HCT116 (cell line): Measurements from ENCODE around the gene S100P. TPM values are rescaled to one million over a fixed set of nuclear protein-coding genes. Genes with fewer than 3 reads are reported as not detected.
"Not testable (repeated sequence)": the region's sequence is repeated elsewhere in the genome, so short reads cannot be mapped to it uniquely, and the experiment has no call there.

Experiments
- ATAC-seq: fragments of 200-7000 bp; cut with Tn5 transposase; 2 replicates; pipeline ENCODE4 v1.9.1; 2020; ENCODE audit warnings: mild to moderate bottlenecking, moderate library complexity
- BruUV-seq: library from RNA; stranded (reverse); fragments of 400-500 nt; replicated peaks from 2 replicates; lab custom pipeline; 2021; lab: Mats Ljungman, UMichigan
- CTCF ChIA-PET: fragments of 300-600 bp; sonication (Branson Sonifier 250); formaldehyde crosslinking; loops from one replicate; lab custom pipeline; 2021; ENCODE audit warnings: antibody characterized with exemption; lab: Charles Lee
- POLR2A ChIA-PET: fragments of 300-600, 350-600 bp; sonication (Branson Sonifier 250); formaldehyde crosslinking; loops from one replicate; lab custom pipeline; 2021; ENCODE audit warnings: antibody characterized with exemption; lab: Charles Lee
- RAD21 ChIA-PET, 2 experiments: fragments of 300-600 bp; sonication (Branson Sonifier 250); formaldehyde crosslinking; loops; one replicate each; lab custom pipeline; 2023; ENCODE audit warnings: low total read pairs in 2 of 2; ENCODE audit not compliant: uncharacterized antibody in 2 of 2, unreplicated experiment in 2 of 2, low non-redundant PET in 1 of 2; lab: Charles Lee
- DNase-seq: peaks from one replicate; pipeline ENCODE4 v3.0.0-alpha.2; 2010; ENCODE audit warnings: low read depth, low spot score
- H2AFZ ChIP-seq: fragments of 200-600 bp; shearing (Covaris generic), sonication (generic); 2 replicates; pipeline ENCODE4 v1.6.1; 2017; ENCODE audit warnings: low read depth, mixed run types, mixed read lengths, antibody characterized with exemption, low read length; ENCODE audit not compliant: poor library complexity, severe bottlenecking
- H3K27ac ChIP-seq: 2 replicates; pipeline ENCODE4 v1.5.1; 2012; ENCODE audit warnings: low read depth, low read length
- H3K27me3 ChIP-seq: fragments of 200-600 bp; sonication (generic); 2 replicates; pipeline ENCODE4 v1.6.1; 2016; ENCODE audit warnings: mixed run types, low read length, mixed read lengths; ENCODE audit not compliant: insufficient read depth
- H3K36me3 ChIP-seq, 2 experiments: fragments of 200-500 bp in 1 of 2; fragments of 200-600 bp in 1 of 2; sonication (Bioruptor generic) in 1 of 2; sonication (generic) in 1 of 2; 2 replicates each; pipeline versions ENCODE4 v1.5.1 to v1.6.1; 2014 to 2016; ENCODE audit warnings: low read length in 2 of 2, inconsistent platforms in 1 of 2, mixed read lengths in 1 of 2, mixed run types in 1 of 2; ENCODE audit not compliant: insufficient read depth in 2 of 2, control insufficient read depth in 1 of 2
- H3K4me1 ChIP-seq, 2 experiments: fragments of 200-600 bp in 1 of 2; sonication (generic) in 1 of 2; 2 replicates each; pipeline versions ENCODE4 v1.5.1 to v1.6.1; 2012 to 2017; ENCODE audit warnings: low read length in 2 of 2, inconsistent platforms in 1 of 2, mild to moderate bottlenecking in 1 of 2, mixed read lengths in 1 of 2, mixed run types in 1 of 2, moderate library complexity in 1 of 2; ENCODE audit not compliant: insufficient read depth in 2 of 2, control insufficient read depth in 1 of 2
- H3K4me2 ChIP-seq: fragments of 200-600 bp; sonication (generic); 2 replicates; pipeline ENCODE4 v1.6.1; 2017; ENCODE audit warnings: mixed run types, low read length, mixed read lengths
- H3K4me3 ChIP-seq, 2 experiments: fragments of 200-600 bp in 1 of 2; sonication (generic) in 1 of 2; replicated peaks in 1 of 2; 2 replicates each; pipeline ENCODE4 v1.5.1; 2011 to 2016; ENCODE audit warnings: low read length in 2 of 2, control low read depth in 1 of 2, low read depth in 1 of 2, mild to moderate bottlenecking in 1 of 2, mixed read lengths in 1 of 2, mixed run types in 1 of 2
- H3K79me2 ChIP-seq: fragments of 200-600 bp; sonication (generic); 2 replicates; pipeline ENCODE4 v1.6.1; 2017; ENCODE audit warnings: mild to moderate bottlenecking, mixed run types, low read length, moderate library complexity, mixed read lengths; ENCODE audit not compliant: insufficient read depth
- H3K9ac ChIP-seq: fragments of 200-600 bp; sonication (generic); 2 replicates; pipeline ENCODE4 v1.6.1; 2016; ENCODE audit warnings: low read length, mixed read lengths
- H3K9me2 ChIP-seq: fragments of 200-600 bp; sonication (generic), shearing (Covaris generic); 2 replicates; pipeline ENCODE4 v1.6.1; 2017; ENCODE audit warnings: mixed run types, mild to moderate bottlenecking, moderate library complexity; ENCODE audit not compliant: insufficient read depth
- H3K9me3 ChIP-seq, 2 experiments: fragments of 200-500 bp in 1 of 2; fragments of 200-600 bp in 1 of 2; sonication (Bioruptor generic) in 1 of 2; sonication (generic) in 1 of 2; 2 replicates each; pipeline ENCODE4 v1.6.1; 2014 to 2017; ENCODE audit warnings: low read length in 2 of 2, mixed read lengths in 2 of 2, inconsistent platforms in 1 of 2, low read depth in 1 of 2, mild to moderate bottlenecking in 1 of 2, mixed run types in 1 of 2, moderate library complexity in 1 of 2; ENCODE audit not compliant: control insufficient read depth in 1 of 2, insufficient read depth in 1 of 2
- H4K20me1 ChIP-seq: fragments of 200-600 bp; sonication (generic), shearing (Covaris generic); 2 replicates; pipeline ENCODE4 v1.6.1; 2017; ENCODE audit warnings: mixed run types, mild to moderate bottlenecking, moderate library complexity; ENCODE audit not compliant: insufficient read depth
- POLR2A ChIP-seq: IDR thresholded peaks from 2 replicates; pipeline ENCODE4 v1.7.0; 2011; ENCODE audit warnings: borderline replicate concordance; ENCODE audit not compliant: insufficient read depth, insufficient read length; ENCODE audit errors: extremely low read depth
- POLR2AphosphoS5 ChIP-seq: IDR thresholded peaks from 2 replicates; pipeline ENCODE4 v1.6.1; 2011; ENCODE audit warnings: mild to moderate bottlenecking, low read depth, low read length, moderate library complexity
- intact Hi-C: fragments of 100-400 bp; cut with micrococcal nuclease; formaldehyde crosslinking; loops from 2 replicates; pipeline ENCODE4 v1.10.0; 2022
- total RNA-seq: library from RNA; stranded (reverse); gene quantifications from one replicate; pipeline ENCODE4 v1.2.1, GENCODE V29; 2021; ENCODE audit not compliant: unreplicated experiment

Gene S100P
- total RNA-seq, 1 experiment from 2014 or later: 4.1 TPM

- CTCF ChIA-PET: interaction anchor here (1.1 to 1.5 kb wide), 6 partner anchors 8 to 126 kb away, joined by 3 to 13 read pairs (median 4); no protein-coding TSS in a partner anchor
- POLR2A ChIA-PET: interaction anchor here (1.2 to 3.6 kb wide), 19 partner anchors 9 to 419 kb away, joined by 3 to 55 read pairs (median 5); partner anchors contain the start of genes GRPEL1, MAN2B2, MRFAP1 and MRFAP1L1
- ATAC-seq, intact Hi-C loops, H3K9me3 ChIP-seq, H3K27me3 ChIP-seq, H2AFZ ChIP-seq, DNase-seq, BruUV-seq, RAD21 ChIA-PET, H3K9me2 ChIP-seq, H3K4me3 ChIP-seq, H3K9ac ChIP-seq: not testable (repeated sequence)
- H3K36me3 ChIP-seq: peaks cover 14 to 27% of the 10 kb centered on the region in 2 experiments; a peak in 3 of 4 replicates
- H3K4me1 ChIP-seq: peaks cover 8 to 16% of the 10 kb centered on the region in 2 experiments; a peak in 3 of 4 replicates
- peak overlapping the region; percentile 82 for H3K4me2 ChIP-seq
- H3K27ac ChIP-seq: peak overlapping the region; percentile 99
- peaks cover 19% of the 10 kb centered on the region; the same call in 1 of the 2 replicates for H4K20me1 ChIP-seq
- H3K79me2 ChIP-seq: peaks cover 33% of the 10 kb centered on the region
Observed at GRCh38 chr4:6672541-6673190, 21.0 kb upstream of the S100P start.

DNA sequence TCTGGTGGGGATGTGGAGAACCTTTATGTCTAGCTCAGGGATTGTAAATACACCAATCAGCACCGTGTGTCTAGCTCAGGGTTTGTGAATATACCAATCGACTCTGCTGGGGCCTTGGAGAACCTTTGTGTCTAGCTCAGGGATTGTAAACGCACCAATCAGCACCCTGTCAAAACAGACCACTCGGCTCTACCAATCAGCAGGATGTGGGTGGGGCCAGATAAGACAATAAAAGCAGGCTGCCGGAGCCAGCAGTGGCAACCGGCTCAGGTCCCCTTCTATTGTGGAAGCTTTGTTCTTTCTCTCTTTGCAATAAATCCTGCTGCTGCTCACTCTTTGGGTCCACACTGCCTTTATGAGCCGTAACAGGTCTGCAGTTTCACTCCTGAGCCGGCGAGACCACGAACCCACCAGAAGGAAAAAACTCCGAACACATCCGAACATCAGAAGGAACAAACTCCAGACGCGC, 20.5 kb upstream of the S100P start:
- Histone ChIP-seq H3K36me3 (peaks cover 15 to 27% of the 10 kb centered on the region in 2 experiments; a peak in 3 of 4 replicates), H3K79me2 (peaks cover 33% of the 10 kb centered on the region), H3K27ac (peak overlapping the region; percentile 99), H3K4me3 (peak overlapping the region; percentile 71 to 86), H3K4me2 (peak overlapping the region; percentile 82), H4K20me1 (peaks cover 19% of the 10 kb centered on the region; the same call in 1 of the 2 replicates), H3K4me1 (peaks cover 8 to 16% of the 10 kb centered on the region in 2 experiments; a peak in 3 of 4 replicates), H3K9ac (peak overlapping the region; percentile 91)
- H3K9me2 ChIP-seq, RAD21 ChIA-PET, H3K27me3 ChIP-seq, H3K9me3 ChIP-seq, intact Hi-C loops, H2AFZ ChIP-seq: not testable (repeated sequence)
- POLR2A ChIA-PET: interaction anchor here (0.8 to 3.6 kb wide), 24 partner anchors 8 to 420 kb away, joined by 3 to 55 read pairs (median 4); partner anchors contain the start of genes GRPEL1, MAN2B2, MRFAP1 and MRFAP1L1
- TSS peak; percentile 93 for BruUV-seq
- DNase-seq (peak; percentile 54), ATAC-seq (peak; percentile 60)
- peak; percentile 87 for TF ChIP-seq POLR2A
- peak; percentile 30; the same call in 1 of the 2 replicates for TF ChIP-seq POLR2AphosphoS5
- CTCF ChIA-PET: interaction anchor here (0.6 to 1.5 kb wide), 7 partner anchors 8 to 127 kb away, joined by 3 to 13 read pairs (median 3); no protein-coding TSS in a partner anchor
